H1 (cell line): Measurements from ENCODE around the gene MYBPC3. TPM values are rescaled to one million over a fixed set of nuclear protein-coding genes. Genes with fewer than 3 reads are reported as not detected.

Experiments used
- CTCF ChIA-PET: fragments of 300-600 bp; sonication (Branson Sonifier 250); formaldehyde crosslinking; loops from one replicate; lab custom pipeline; 2021; ENCODE audit not compliant: partially characterized antibody; lab: Charles Lee
- POLR2A ChIA-PET: fragments of 300-600 bp; sonication (Branson Sonifier 250); formaldehyde crosslinking; loops from one replicate; lab custom pipeline; 2021; ENCODE audit warnings: inconsistent platforms; ENCODE audit not compliant: partially characterized antibody; lab: Charles Lee
- DNase-seq, 2 experiments: peaks; one replicate each; pipeline versions ENCODE4 v3.0.0 to v3.0.0-alpha.2; 2010 to 2022; ENCODE audit warnings: low spot score in 2 of 2, low read depth in 1 of 2, mixed read lengths in 1 of 2
- FAIRE-seq: peaks from 2 replicates; lab custom pipeline; 2011; peaks lifted over from hg19 to GRCh38; lab: Jason Lieb, UNC
- H2AFZ ChIP-seq: 2 replicates; pipeline ENCODE4 v1.8.1; 2012; ENCODE audit warnings: low read length, inconsistent platforms
- H2AK5ac ChIP-seq: 2 replicates; pipeline ENCODE4 v1.6.1; 2013; ENCODE audit warnings: low read depth, low read length
- H2BK120ac ChIP-seq: replicated peaks from 2 replicates; pipeline ENCODE3; 2013; ENCODE audit warnings: low read depth, low read length, inconsistent platforms
- H2BK12ac ChIP-seq: 2 replicates; pipeline ENCODE4 v1.6.1; 2013; ENCODE audit warnings: low read depth, low read length
- H2BK15ac ChIP-seq: 2 replicates; pipeline ENCODE4 v1.6.1; 2013; ENCODE audit warnings: low read length
- H2BK20ac ChIP-seq: 2 replicates; pipeline ENCODE4 v1.6.1; 2013; ENCODE audit warnings: low read length
- H2BK5ac ChIP-seq: 2 replicates; pipeline ENCODE4 v1.6.1; 2013; ENCODE audit warnings: low read depth, low read length
- H3K14ac ChIP-seq: 2 replicates; pipeline ENCODE4 v1.6.1; 2013; ENCODE audit warnings: inconsistent platforms; ENCODE audit not compliant: insufficient read length
- H3K18ac ChIP-seq: 2 replicates; pipeline ENCODE4 v1.6.1; 2013; ENCODE audit warnings: low read length; ENCODE audit errors: extremely low read depth
- H3K23ac ChIP-seq: 2 replicates; pipeline ENCODE4 v1.6.1; 2013; ENCODE audit warnings: inconsistent platforms; ENCODE audit not compliant: insufficient read length
- H3K23me2 ChIP-seq: 2 replicates; pipeline ENCODE4 v1.6.1; 2013; ENCODE audit warnings: low read depth, low read length
- H3K27ac ChIP-seq: 2 replicates; pipeline ENCODE4 v1.6.1; 2011; ENCODE audit warnings: low read depth, low read length, inconsistent platforms
- H3K27me3 ChIP-seq, 4 experiments: replicated peaks in 1 of 4; 1 replicate in 1 of 4; 2 replicates in 3 of 4; pipeline versions ENCODE4 v1.6.1 to v1.8.1; 2011 to 2013; ENCODE audit warnings: low read length in 3 of 4, mild to moderate bottlenecking in 3 of 4, inconsistent platforms in 2 of 4, mixed read lengths in 2 of 4, moderate library complexity in 1 of 4; ENCODE audit not compliant: control insufficient read depth in 3 of 4, insufficient read depth in 3 of 4; ENCODE audit errors: extremely low read depth in 1 of 4
- H3K36me3 ChIP-seq, 4 experiments: 2 replicates each; pipeline versions ENCODE4 v1.6.1 to v1.8.1; 2011 to 2013; ENCODE audit warnings: mild to moderate bottlenecking in 4 of 4, low read length in 3 of 4, moderate library complexity in 2 of 4, control low read depth in 1 of 4, inconsistent platforms in 1 of 4; ENCODE audit not compliant: insufficient read depth in 4 of 4, control insufficient read depth in 2 of 4
- H3K4ac ChIP-seq: replicated peaks from 2 replicates; pipeline ENCODE3; 2013; ENCODE audit warnings: low read length, low read depth, mixed read lengths, inconsistent platforms; ENCODE audit not compliant: insufficient read length
- H3K4me1 ChIP-seq, 4 experiments: replicated peaks in 1 of 4; 1 replicate in 1 of 4; 2 replicates in 3 of 4; pipeline versions ENCODE4 v1.6.1 to v1.8.1; 2011 to 2013; ENCODE audit warnings: low read length in 3 of 4, inconsistent platforms in 2 of 4, mixed read lengths in 1 of 4; ENCODE audit not compliant: insufficient read depth in 4 of 4, control insufficient read depth in 3 of 4
- H3K4me2 ChIP-seq, 2 experiments: 2 replicates each; pipeline versions ENCODE4 v1.6.1 to v1.8.1; 2011 to 2013; ENCODE audit warnings: low read depth in 2 of 2, low read length in 2 of 2, control low read depth in 1 of 2, inconsistent platforms in 1 of 2, mild to moderate bottlenecking in 1 of 2; ENCODE audit not compliant: insufficient read depth in 1 of 2
- H3K4me3 ChIP-seq, 4 experiments: fragments of 200-600, 300-600 bp in 1 of 4; sonication (generic), shearing (Covaris generic), sonication (Bioruptor Twin) in 1 of 4; 2 replicates each; pipeline versions ENCODE4 v1.5.1 to v1.8.1; 2011 to 2016; ENCODE audit warnings: low read length in 4 of 4, low read depth in 3 of 4, control low read depth in 2 of 4, inconsistent platforms in 2 of 4, mild to moderate bottlenecking in 2 of 4, mixed read lengths in 1 of 4, moderate library complexity in 1 of 4; ENCODE audit not compliant: insufficient read depth in 2 of 4; ENCODE audit errors: extremely low read depth in 1 of 4
- H3K56ac ChIP-seq: replicated peaks from 2 replicates; pipeline ENCODE3; 2013; ENCODE audit warnings: low read depth, mild to moderate bottlenecking, mixed read lengths, low read length, inconsistent platforms; ENCODE audit not compliant: insufficient read length
- H3K79me1 ChIP-seq: 2 replicates; pipeline ENCODE4 v1.6.1; 2013; ENCODE audit warnings: low read depth, low read length, control low read depth
- H3K79me2 ChIP-seq, 2 experiments: 2 replicates each; pipeline versions ENCODE4 v1.6.1 to v1.8.1; 2012 to 2013; ENCODE audit warnings: low read length in 2 of 2, mild to moderate bottlenecking in 2 of 2, inconsistent platforms in 1 of 2; ENCODE audit not compliant: insufficient read depth in 2 of 2, control insufficient read depth in 1 of 2
- H3K9ac ChIP-seq, 4 experiments: replicated peaks in 1 of 4; 1 replicate in 1 of 4; 2 replicates in 3 of 4; pipeline versions ENCODE4 v1.6.1 to v1.8.1; 2011 to 2013; ENCODE audit warnings: low read depth in 3 of 4, low read length in 3 of 4, control low read depth in 2 of 4, mild to moderate bottlenecking in 2 of 4, moderate library complexity in 2 of 4, inconsistent platforms in 1 of 4; ENCODE audit errors: extremely low read depth in 1 of 4
- H3K9me3 ChIP-seq, 2 experiments: 2 replicates each; pipeline versions ENCODE4 v1.6.1 to v1.8.1; 2012 to 2013; ENCODE audit warnings: mild to moderate bottlenecking in 2 of 2, moderate library complexity in 2 of 2, control low read depth in 1 of 2, inconsistent platforms in 1 of 2, low read depth in 1 of 2, low read length in 1 of 2, mixed read lengths in 1 of 2; ENCODE audit not compliant: insufficient read depth in 2 of 2
- H4K20me1 ChIP-seq, 2 experiments: replicated peaks in 1 of 2; 2 replicates each; pipeline versions ENCODE3 to v1.8.1; 2011 to 2013; ENCODE audit warnings: inconsistent platforms in 2 of 2, low read length in 2 of 2, mild to moderate bottlenecking in 1 of 2; ENCODE audit not compliant: insufficient read depth in 2 of 2, control insufficient read depth in 1 of 2
- H4K5ac ChIP-seq: 2 replicates; pipeline ENCODE4 v1.6.1; 2013; ENCODE audit warnings: low read length, low read depth, mixed read lengths, inconsistent platforms; ENCODE audit not compliant: insufficient read length
- H4K8ac ChIP-seq: 2 replicates; pipeline ENCODE4 v1.8.0; 2013; ENCODE audit warnings: mild to moderate bottlenecking, moderate library complexity, low read length, inconsistent platforms; ENCODE audit not compliant: insufficient read depth; ENCODE audit errors: extremely low read depth
- H4K91ac ChIP-seq: replicated peaks from 2 replicates; pipeline ENCODE3; 2013; ENCODE audit warnings: low read length, mixed read lengths, inconsistent platforms; ENCODE audit not compliant: insufficient read length
- CEBPB ChIP-seq: IDR thresholded peaks from 2 replicates; pipeline ENCODE4 v1.6.1; 2012; ENCODE audit warnings: low read depth, low read length
- EZH2 ChIP-seq: fragments of 200-600 bp; sonication (generic); IDR thresholded peaks from 2 replicates; pipeline ENCODE4 v1.7.1; 2012; ENCODE audit warnings: low read depth, mild to moderate bottlenecking, moderate library complexity, low read length, inconsistent platforms; ENCODE audit not compliant: severe bottlenecking
- GABPA ChIP-seq: IDR thresholded peaks from 2 replicates; pipeline ENCODE4 v1.6.1; 2011; ENCODE audit warnings: mild to moderate bottlenecking, low read length, moderate library complexity, borderline replicate concordance; ENCODE audit not compliant: insufficient read depth
- HDAC2 ChIP-seq, 2 experiments: fragments of 300-600 bp in 1 of 2; sonication (generic) in 1 of 2; IDR thresholded peaks; 2 replicates each; pipeline ENCODE4 v1.6.1; 2011 to 2012; ENCODE audit warnings: low read depth in 2 of 2, low read length in 2 of 2, mild to moderate bottlenecking in 2 of 2, moderate library complexity in 2 of 2, borderline replicate concordance in 1 of 2, inconsistent platforms in 1 of 2
- HDAC6 ChIP-seq: IDR thresholded peaks from one replicate; pipeline ENCODE4 v1.7.1; 2012; ENCODE audit warnings: low read depth, mild to moderate bottlenecking, inconsistent platforms, low read length, moderate library complexity
- JUND ChIP-seq: IDR thresholded peaks from 2 replicates; pipeline ENCODE4 v1.6.1; 2011; ENCODE audit warnings: mild to moderate bottlenecking, improper control_type of control experiment, low read length
- KDM4A ChIP-seq: IDR thresholded peaks from one replicate; pipeline ENCODE4 v1.7.1; 2012; ENCODE audit warnings: low read depth, mild to moderate bottlenecking, moderate library complexity, low read length, inconsistent platforms; ENCODE audit not compliant: severe bottlenecking
- NANOG ChIP-seq: IDR thresholded peaks from 2 replicates; pipeline ENCODE4 v1.6.1; 2011; ENCODE audit warnings: low read length, low read depth, mild to moderate bottlenecking, inconsistent platforms; ENCODE audit not compliant: insufficient read depth, poor library complexity, severe bottlenecking
- PHF8 ChIP-seq: fragments of 200-600 bp; sonication (generic); conservative IDR thresholded peaks from 2 replicates; pipeline ENCODE4 v1.7.1; 2012; ENCODE audit warnings: low read depth, mild to moderate bottlenecking, inconsistent platforms, low read length, moderate library complexity
- POU5F1 ChIP-seq: IDR thresholded peaks from 2 replicates; pipeline ENCODE4 v1.6.1; 2011; ENCODE audit warnings: low read depth, mild to moderate bottlenecking, low read length, moderate library complexity
- RXRA ChIP-seq: IDR thresholded peaks from 2 replicates; pipeline ENCODE4 v1.6.1; 2011; ENCODE audit warnings: low read depth, mild to moderate bottlenecking, low read length, moderate library complexity; ENCODE audit not compliant: insufficient read depth
- SAP30 ChIP-seq: fragments of 300-600 bp; sonication (generic); IDR thresholded peaks from 2 replicates; pipeline ENCODE4 v1.7.1; 2012; ENCODE audit warnings: low read length, moderate library complexity, mild to moderate bottlenecking, inconsistent platforms; ENCODE audit not compliant: insufficient read depth, insufficient replicate concordance
- WGBS, 2 experiments: shearing (Covaris generic) in 1 of 2; methylation state at CpG; one replicate each; pipeline versions ENCODE4 v1.1.6 to v1.1.7; 2013 to 2015; ENCODE audit warnings: low lambda C conversion rate in 2 of 2, mixed read lengths in 2 of 2, inconsistent platforms in 1 of 2, low coverage in 1 of 2, missing lambda C conversion rate in 1 of 2; ENCODE audit not compliant: insufficient replicate concordance in 2 of 2, insufficient coverage in 1 of 2, insufficient read length in 1 of 2; ENCODE audit errors: extremely low coverage in 1 of 2, missing lambda C conversion rate in 1 of 2; 5-methylcytosine and 5-hydroxymethylcytosine counted together
- polyA plus RNA-seq, 7 experiments: library from polyadenylated mRNA; depleted of rRNA in 3 of 7; stranded (reverse) in 5 of 7; unstranded in 2 of 7; fragments of >200 nt in 5 of 7; fragments of 200-250 nt in 2 of 7; gene quantifications; 1 replicate in 5 of 7; 2 replicates in 1 of 7; 4 replicates in 1 of 7; pipeline versions ENCODE4 v1.2.1 to v1.2.3, GENCODE V29; 2011 to 2013; ENCODE audit warnings: missing spikeins in 2 of 7, mixed read lengths in 2 of 7
- total RNA-seq: library from RNA; stranded (reverse); fragmentation: NEBNext Ultra II Directional; extraction: Animal tissue kit (Norgen Biotek cat#: 25700); gene quantifications from 2 replicates; pipeline ENCODE4 v1.2.1, GENCODE V29; 2021

MYBPC3 gene
- total and polyA plus RNA-seq, 2 of the 8 experiments (the other 6 are each of a cell fraction or from before 2014, with no cell fraction given): 0.05 TPM; not detected in 1

DNA sequence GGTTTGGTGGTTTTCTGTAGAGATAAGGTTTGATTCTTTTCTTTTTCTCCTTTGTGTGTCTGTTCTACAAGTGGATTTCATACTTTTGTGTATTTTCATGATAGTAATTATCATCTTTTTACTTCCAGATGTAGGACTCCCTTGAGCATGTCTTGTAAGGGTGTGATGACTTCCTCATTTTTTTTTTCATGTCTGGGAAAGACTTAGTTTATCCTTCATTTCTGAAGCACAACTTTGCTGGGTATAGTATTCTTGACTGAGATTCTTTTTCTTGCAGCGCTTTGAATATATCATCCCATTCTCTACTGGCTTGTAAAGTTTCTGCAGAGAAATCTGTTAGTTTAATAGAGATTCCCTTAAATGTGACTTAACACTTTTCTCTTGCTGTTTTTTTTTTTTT is 49.6 kb downstream of the MYBPC3 start:
- Histone ChIP-seq H2BK120ac (no peak overlapping the region), H3K36me3 (peaks cover 0 to 14% (median 0%) of the 10 kb centered on the region in 4 experiments; a peak in 5 of 8 replicates), H2BK5ac (no peak overlapping the region), H2BK12ac (no peak overlapping the region), H3K4me1 (no peaks in the 10 kb centered on the region), H3K4ac (no peak overlapping the region), H3K9me3 (no peaks in the 10 kb centered on the region), H4K5ac (no peak overlapping the region), H3K4me2 (no peak overlapping the region), H3K79me1 (no peaks in the 10 kb centered on the region), H2AK5ac (no peak overlapping the region), H3K9ac (no peak overlapping the region), H2BK15ac (no peak overlapping the region), H4K20me1 (peaks cover 0 to 4% of the 10 kb centered on the region in 2 experiments), H4K91ac (no peak overlapping the region), H3K56ac (no peak overlapping the region), H4K8ac (no peak overlapping the region), H3K23ac (no peak overlapping the region), H2BK20ac (no peak overlapping the region), H3K14ac (no peak overlapping the region), H3K23me2 (no peaks in the 10 kb centered on the region), H3K27ac (no peak overlapping the region), H2AFZ (no peak overlapping the region), H3K79me2 (no peaks in the 10 kb centered on the region), H3K4me3 (no peak overlapping the region), H3K27me3 (no peaks in the 10 kb centered on the region), H3K18ac (no peak overlapping the region)
- ChIA-PET CTCF (interaction anchor here (0.7 to 1.3 kb wide), 2 partner anchors 11 to 68 kb away, joined by 3 to 5 read pairs; no protein-coding TSS in a partner anchor), POLR2A (no interaction called here)
- DNase-seq (no peak), FAIRE-seq (no peak)
- WGBS, 2 experiments: 100% methylated on average over 1 of the region's 1 CpG; no CpG with 5 or more reads in 1 of the 2 experiments
- TF ChIP-seq SAP30 (no peak), NANOG (no peak), RXRA (no peak), PHF8 (no peak), JUND (no peak), KDM4A (no peak), EZH2 (no peak), CEBPB (no peak), HDAC2 (IDR thresholded peaks at IDR 0.05; ENCODE audit: borderline replicate concordance in 1 of 2, low read depth in 2 of 2, low read length in 2 of 2) (no peak), GABPA (no peak), HDAC6 (no peak), POU5F1 (no peak)
